ENCODE data around the gene PCDH7. TPM values are rescaled to one million over a fixed set of nuclear protein-coding genes. Genes with fewer than 3 reads are reported as not detected.

Gene PCDH7
- total and polyA plus RNA-seq, 2 experiments from 2014 or later = 2.4 to 10.8 TPM

DNA sequence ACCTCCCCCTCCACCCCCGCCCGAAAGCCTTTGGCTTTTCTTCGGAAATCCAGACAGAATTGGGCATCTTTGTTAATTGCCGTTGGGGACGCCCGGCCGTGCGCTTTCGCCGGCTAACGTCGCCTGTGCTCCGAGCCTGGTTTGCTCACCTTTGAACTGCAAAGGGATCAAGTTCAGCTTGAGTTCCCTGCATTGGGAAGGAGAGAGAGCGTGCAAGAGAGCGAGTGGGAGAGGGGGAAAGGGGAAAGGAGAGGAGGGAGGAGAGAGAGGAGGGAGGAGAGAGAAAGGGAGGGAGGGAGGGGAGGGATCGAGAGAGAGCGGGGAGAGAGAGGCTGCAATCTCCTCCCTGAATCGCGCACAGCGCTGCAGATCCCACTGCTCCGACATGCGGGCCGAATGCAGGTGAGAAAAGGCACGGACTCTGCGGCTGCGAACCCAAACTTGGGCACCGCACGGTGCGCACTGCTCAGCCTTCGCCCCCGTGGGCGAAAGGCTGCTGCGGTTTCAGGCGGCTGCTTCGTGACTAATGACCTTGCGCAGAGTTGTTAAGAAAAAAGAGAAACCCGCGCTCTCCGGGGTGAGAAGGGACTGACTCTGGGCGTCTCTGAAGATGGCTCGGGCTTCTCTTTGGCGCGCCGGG, at the start of gene PCDH7 (continued):
- TF ChIP-seq, protein P1, sequence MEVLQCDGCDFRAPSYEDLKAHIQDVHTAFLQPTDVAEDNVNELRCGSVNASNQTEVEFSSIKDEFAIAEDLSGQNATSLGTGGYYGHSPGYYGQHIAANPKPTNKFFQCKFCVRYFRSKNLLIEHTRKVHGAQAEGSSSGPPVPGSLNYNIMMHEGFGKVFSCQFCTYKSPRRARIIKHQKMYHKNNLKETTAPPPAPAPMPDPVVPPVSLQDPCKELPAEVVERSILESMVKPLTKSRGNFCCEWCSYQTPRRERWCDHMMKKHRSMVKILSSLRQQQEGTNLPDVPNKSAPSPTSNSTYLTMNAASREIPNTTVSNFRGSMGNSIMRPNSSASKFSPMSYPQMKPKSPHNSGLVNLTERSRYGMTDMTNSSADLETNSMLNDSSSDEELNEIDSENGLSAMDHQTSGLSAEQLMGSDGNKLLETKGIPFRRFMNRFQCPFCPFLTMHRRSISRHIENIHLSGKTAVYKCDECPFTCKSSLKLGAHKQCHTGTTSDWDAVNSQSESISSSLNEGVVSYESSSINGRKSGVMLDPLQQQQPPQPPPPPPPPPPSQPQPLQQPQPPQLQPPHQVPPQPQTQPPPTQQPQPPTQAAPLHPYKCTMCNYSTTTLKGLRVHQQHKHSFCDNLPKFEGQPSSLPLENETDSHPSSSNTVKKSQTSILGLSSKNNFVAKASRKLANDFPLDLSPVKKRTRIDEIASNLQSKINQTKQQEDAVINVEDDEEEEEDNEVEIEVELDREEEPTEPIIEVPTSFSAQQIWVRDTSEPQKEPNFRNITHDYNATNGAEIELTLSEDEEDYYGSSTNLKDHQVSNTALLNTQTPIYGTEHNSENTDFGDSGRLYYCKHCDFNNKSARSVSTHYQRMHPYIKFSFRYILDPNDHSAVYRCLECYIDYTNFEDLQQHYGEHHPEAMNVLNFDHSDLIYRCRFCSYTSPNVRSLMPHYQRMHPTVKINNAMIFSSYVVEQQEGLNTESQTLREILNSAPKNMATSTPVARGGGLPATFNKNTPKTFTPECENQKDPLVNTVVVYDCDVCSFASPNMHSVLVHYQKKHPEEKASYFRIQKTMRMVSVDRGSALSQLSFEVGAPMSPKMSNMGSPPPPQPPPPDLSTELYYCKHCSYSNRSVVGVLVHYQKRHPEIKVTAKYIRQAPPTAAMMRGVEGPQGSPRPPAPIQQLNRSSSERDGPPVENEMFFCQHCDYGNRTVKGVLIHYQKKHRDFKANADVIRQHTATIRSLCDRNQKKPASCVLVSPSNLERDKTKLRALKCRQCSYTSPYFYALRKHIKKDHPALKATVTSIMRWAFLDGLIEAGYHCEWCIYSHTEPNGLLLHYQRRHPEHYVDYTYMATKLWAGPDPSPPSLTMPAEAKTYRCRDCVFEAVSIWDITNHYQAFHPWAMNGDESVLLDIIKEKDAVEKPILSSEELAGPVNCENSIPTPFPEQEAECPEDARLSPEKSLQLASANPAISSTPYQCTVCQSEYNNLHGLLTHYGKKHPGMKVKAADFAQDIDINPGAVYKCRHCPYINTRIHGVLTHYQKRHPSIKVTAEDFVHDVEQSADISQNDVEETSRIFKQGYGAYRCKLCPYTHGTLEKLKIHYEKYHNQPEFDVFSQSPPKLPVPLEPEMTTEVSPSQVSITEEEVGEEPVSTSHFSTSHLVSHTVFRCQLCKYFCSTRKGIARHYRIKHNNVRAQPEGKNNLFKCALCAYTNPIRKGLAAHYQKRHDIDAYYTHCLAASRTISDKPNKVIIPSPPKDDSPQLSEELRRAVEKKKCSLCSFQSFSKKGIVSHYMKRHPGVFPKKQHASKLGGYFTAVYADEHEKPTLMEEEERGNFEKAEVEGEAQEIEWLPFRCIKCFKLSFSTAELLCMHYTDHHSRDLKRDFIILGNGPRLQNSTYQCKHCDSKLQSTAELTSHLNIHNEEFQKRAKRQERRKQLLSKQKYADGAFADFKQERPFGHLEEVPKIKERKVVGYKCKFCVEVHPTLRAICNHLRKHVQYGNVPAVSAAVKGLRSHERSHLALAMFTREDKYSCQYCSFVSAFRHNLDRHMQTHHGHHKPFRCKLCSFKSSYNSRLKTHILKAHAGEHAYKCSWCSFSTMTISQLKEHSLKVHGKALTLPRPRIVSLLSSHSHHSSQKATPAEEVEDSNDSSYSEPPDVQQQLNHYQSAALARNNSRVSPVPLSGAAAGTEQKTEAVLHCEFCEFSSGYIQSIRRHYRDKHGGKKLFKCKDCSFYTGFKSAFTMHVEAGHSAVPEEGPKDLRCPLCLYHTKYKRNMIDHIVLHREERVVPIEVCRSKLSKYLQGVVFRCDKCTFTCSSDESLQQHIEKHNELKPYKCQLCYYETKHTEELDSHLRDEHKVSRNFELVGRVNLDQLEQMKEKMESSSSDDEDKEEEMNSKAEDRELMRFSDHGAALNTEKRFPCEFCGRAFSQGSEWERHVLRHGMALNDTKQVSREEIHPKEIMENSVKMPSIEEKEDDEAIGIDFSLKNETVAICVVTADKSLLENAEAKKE (CRISPR knock-in tag; IDR thresholded peaks at IDR 0.05) = no peak
- no peak for TF ChIP-seq NANOG (IDR thresholded peaks at IDR 0.05; ENCODE audit: borderline replicate concordance)

DNA sequence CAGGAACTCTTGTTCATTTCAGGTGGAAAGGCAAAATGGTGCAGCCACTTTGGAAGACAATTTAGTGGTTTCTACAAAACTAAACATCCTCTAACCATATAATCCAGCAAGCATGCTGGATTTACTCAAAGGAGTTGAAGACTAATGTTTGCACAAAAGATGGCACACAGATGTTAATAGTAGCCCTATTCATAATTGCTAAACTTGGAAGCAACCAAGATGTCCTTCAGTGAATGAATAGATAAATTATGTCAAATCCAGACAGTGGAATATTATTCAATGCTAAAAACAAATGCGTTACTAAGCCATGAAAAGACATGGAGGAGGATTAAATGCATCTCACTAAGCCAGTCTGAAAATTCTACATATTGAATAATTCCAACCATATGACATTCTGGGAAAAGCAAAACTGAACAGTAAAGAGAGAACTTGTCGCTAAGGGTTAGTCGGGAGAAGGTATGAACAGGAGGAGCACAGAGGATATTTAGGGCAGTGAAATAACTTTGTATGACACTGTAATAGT, 48.2 kb upstream of the PCDH7 start:
- H3K27me3 Mint-ChIP-seq (ENCODE audit: insufficient read depth, low read depth, poor library complexity) = no peaks in the 10 kb centered on the region
- no peaks in the 10 kb centered on the region for H3K4me1 Mint-ChIP-seq
- peak overlapping the region; percentile 3; the same call in 1 of the 2 replicates for H2AFZ ChIP-seq
- TF ChIP-seq ZNF331 (CRISPR knock-in tag; IDR thresholded peaks at IDR 0.05; ENCODE audit: low read depth) (no peak), EZH2phosphoT487 (IDR thresholded peaks at IDR 0.05; ENCODE audit: unreplicated experiment) (no peak), ZNF114 (CRISPR knock-in tag; IDR thresholded peaks at IDR 0.05) (no peak), STAT1 (IDR thresholded peaks at IDR 0.05; ENCODE audit: unreplicated experiment) (no peak)
- TF ChIP-seq, protein P2, sequence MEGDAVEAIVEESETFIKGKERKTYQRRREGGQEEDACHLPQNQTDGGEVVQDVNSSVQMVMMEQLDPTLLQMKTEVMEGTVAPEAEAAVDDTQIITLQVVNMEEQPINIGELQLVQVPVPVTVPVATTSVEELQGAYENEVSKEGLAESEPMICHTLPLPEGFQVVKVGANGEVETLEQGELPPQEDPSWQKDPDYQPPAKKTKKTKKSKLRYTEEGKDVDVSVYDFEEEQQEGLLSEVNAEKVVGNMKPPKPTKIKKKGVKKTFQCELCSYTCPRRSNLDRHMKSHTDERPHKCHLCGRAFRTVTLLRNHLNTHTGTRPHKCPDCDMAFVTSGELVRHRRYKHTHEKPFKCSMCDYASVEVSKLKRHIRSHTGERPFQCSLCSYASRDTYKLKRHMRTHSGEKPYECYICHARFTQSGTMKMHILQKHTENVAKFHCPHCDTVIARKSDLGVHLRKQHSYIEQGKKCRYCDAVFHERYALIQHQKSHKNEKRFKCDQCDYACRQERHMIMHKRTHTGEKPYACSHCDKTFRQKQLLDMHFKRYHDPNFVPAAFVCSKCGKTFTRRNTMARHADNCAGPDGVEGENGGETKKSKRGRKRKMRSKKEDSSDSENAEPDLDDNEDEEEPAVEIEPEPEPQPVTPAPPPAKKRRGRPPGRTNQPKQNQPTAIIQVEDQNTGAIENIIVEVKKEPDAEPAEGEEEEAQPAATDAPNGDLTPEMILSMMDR (conservative IDR thresholded peaks at IDR 0.05; ENCODE audit: low read depth in 2 of 2) = no peak
- TF ChIP-seq, protein P1 (CRISPR knock-in tag; IDR thresholded peaks at IDR 0.05) = no peak

More for the DNA sequence above, 48.2 kb upstream of the PCDH7 start:
- H3K9me2 ChIP-seq (ENCODE audit: insufficient read depth) = peaks cover 4% of the 10 kb centered on the region; the same call in 1 of the 2 replicates
- H3K79me2 ChIP-seq (replicated peaks; ENCODE audit: insufficient read depth) = no peaks in the 10 kb centered on the region
- no peaks in the 10 kb centered on the region for H3F3A ChIP-seq (replicated peaks; ENCODE audit: low read depth)
- H3K27me3 ChIP-seq (ENCODE audit: insufficient read depth) = no peaks in the 10 kb centered on the region
- H3K27ac ChIP-seq (ENCODE audit: low read depth) = no peak overlapping the region
- no peaks in the 10 kb centered on the region for H3K4me1 ChIP-seq (ENCODE audit: insufficient read depth)
- ATAC-seq (no peak), DNase-seq (ENCODE audit: low spot score) (no peak)
- Mint-ChIP-seq H3K27ac (no peak overlapping the region), H3K36me3 (ENCODE audit: low read depth) (peaks cover 4% of the 10 kb centered on the region; the same call in 2 of the 3 replicates), H3K9me3 (peaks cover 6% of the 10 kb centered on the region), H3K4me3 (no peak overlapping the region)
- H3K4me3 ChIP-seq = no peak overlapping the region
- H4K20me1 ChIP-seq (replicated peaks; ENCODE audit: insufficient read depth) = no peaks in the 10 kb centered on the region
- no peak overlapping the region for H3K4me2 ChIP-seq
- H3K36me3 ChIP-seq (ENCODE audit: insufficient read depth) = no peaks in the 10 kb centered on the region
